Fibroblast of mammary gland (primary cell): Measurements from ENCODE around the gene ADAM15.

Source experiments
- DNase-seq: peaks from one replicate; pipeline ENCODE4 v3.0.0-alpha.2; 2010; ENCODE audit warnings: low read depth
- H3K4me3 ChIP-seq: 2 replicates; pipeline ENCODE4 v1.5.1; 2011; ENCODE audit warnings: low read depth, mild to moderate bottlenecking, low read length, moderate library complexity; ENCODE audit not compliant: control insufficient read depth
- CTCF ChIP-seq: conservative IDR thresholded peaks from 2 replicates; pipeline ENCODE4 v1.5.1; 2011; ENCODE audit warnings: low read depth, low read length, inconsistent platforms; ENCODE audit not compliant: control insufficient read depth, insufficient read depth

The ADAM15 gene

GRCh38 chr1:155033524-155033923, 17.6 kb upstream of the ADAM15 start, which contains the start of the genes DCST1 and DCST2:
Gene DCST1, plus strand, starts transcription at chr1:155033824. Its CDS starts 213 bp downstream, at chr1:155034037.
Gene DCST2, minus strand, starts transcription at chr1:155033781. Its CDS starts 80 bp downstream, at chr1:155033701.
- H3K4me3 ChIP-seq: no peak within 1 kb of the TSS
- no peak for TF ChIP-seq CTCF
- no peak for DNase-seq

GRCh38 chr1:155034318-155035208, 16.6 kb upstream of the ADAM15 start:
- no peak overlapping the region for H3K4me3 ChIP-seq
- no peak for TF ChIP-seq CTCF
- no peak for DNase-seq

DNA sequence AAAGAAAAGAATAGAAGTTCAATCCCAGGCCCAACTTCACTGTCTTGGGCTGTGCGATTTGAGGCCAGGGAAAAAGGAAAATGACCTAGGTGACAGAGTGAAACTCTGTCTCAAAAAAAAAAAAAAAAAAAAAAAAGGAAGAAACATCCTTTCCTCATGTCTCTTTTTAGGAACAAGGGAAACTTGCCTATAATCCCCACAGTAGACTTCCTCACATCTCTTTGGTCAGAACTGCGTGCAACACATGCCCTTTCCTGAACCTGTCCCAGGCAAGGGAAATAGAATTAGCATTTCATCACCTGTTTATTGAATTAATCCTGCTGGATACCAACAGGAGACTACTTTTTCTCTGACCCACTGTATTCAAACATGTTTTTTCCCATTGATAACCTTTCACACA, 15.2 kb upstream of the ADAM15 start:
- DNase-seq: no peak
- no peak overlapping the region for H3K4me3 ChIP-seq
- no peak for TF ChIP-seq CTCF

GRCh38 chr1:155037043-155037442, 14.1 kb upstream of the ADAM15 start:
- no peak for DNase-seq

DNA sequence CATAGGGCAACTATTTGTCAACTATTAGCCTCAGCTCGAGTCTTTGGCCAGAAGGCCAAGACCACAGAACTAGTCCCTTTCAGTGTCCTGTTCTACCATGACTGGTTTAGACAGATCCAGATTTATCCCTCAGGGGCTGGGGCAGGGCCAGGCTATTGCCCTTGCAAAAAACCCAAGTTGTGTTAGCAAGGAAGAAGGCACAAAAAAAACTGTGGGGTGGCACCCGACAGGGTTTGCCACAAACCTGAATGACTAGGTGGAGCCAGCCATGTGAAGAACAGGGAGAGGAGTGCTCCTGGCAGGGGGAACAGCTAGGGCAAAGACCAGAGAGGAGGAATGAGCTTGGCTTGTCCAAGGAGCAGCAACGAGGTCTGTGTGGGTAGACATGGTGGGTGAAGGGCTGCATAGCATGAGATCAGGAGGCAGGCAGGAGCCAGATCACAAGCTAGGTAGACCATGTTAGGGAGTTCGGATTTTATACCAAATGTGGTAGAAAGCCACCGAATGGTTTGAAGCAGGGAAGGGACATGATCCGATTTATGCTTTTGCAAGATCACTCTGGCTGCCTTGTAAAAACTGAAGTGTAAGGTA, 13.2 kb upstream of the ADAM15 start:
- DNase-seq: no peak
- H3K4me3 ChIP-seq: no peak overlapping the region
- TF ChIP-seq CTCF: no peak

More at GRCh38 chr1:155037043-155037442, 14.1 kb upstream of the ADAM15 start:
- no peak overlapping the region for H3K4me3 ChIP-seq
- TF ChIP-seq CTCF: no peak

- no peak overlapping the region for H3K4me3 ChIP-seq
- DNase-seq: peak; percentile 56
- TF ChIP-seq CTCF: no peak
Observed at GRCh38 chr1:155038602-155039307, 12.4 kb upstream of the ADAM15 start.
